HG02870 (cell line): ENCODE measurements around the gene CDH13.

ENCODE experiments used
- ATAC-seq: cut with Tn5 transposase; IDR thresholded peaks from one replicate; pipeline ENCODE4 v1.9.1; 2021; ENCODE audit warnings: mild to moderate bottlenecking, moderate library complexity; ENCODE audit not compliant: unreplicated experiment

CDH13 gene

GRCh38 chr16:83768986-83769385, 1142.2 kb downstream of the CDH13 start:
- no peak for ATAC-seq

GRCh38 chr16:83769397-83770008, 1142.7 kb downstream of the CDH13 start:
- no peak for ATAC-seq

- ATAC-seq = no peak
Observed at GRCh38 chr16:83771306-83771942, 1144.7 kb downstream of the CDH13 start.

GRCh38 chr16:83772806-83773205, 1146.0 kb downstream of the CDH13 start:
- no peak for ATAC-seq

GRCh38 chr16:83774066-83774465, 1147.3 kb downstream of the CDH13 start:
- ATAC-seq = no peak

GRCh38 chr16:83776944-83777343, 1150.2 kb downstream of the CDH13 start:
- ATAC-seq = no peak

- no peak for ATAC-seq
Observed at GRCh38 chr16:83779886-83780285, 1153.1 kb downstream of the CDH13 start.

GRCh38 chr16:83785455-83785854, 1158.7 kb downstream of the CDH13 start:
- ATAC-seq = no peak

- ATAC-seq = no peak
Observed at GRCh38 chr16:83789642-83790401, 1163.1 kb downstream of the CDH13 start.

- no peak for ATAC-seq
Observed at GRCh38 chr16:83791916-83792315, 1165.1 kb downstream of the CDH13 start.

GRCh38 chr16:83792391-83792790, 1165.6 kb downstream of the CDH13 start:
- ATAC-seq = no peak

- ATAC-seq = no peak
Observed at GRCh38 chr16:83793179-83793578, 1166.4 kb downstream of the CDH13 start.

- no peak for ATAC-seq
Observed at GRCh38 chr16:83794860-83795554, 1168.2 kb downstream of the CDH13 start.

- no peak for ATAC-seq
Observed at GRCh38 chr16:83797013-83797412, 1170.2 kb downstream of the CDH13 start.

GRCh38 chr16:83799336-83799735, 1172.6 kb downstream of the CDH13 start:
- ATAC-seq = no peak

GRCh38 chr16:83802135-83802534, 1175.4 kb downstream of the CDH13 start:
- no peak for ATAC-seq

GRCh38 chr16:83802554-83803205, 1175.9 kb downstream of the CDH13 start:
- ATAC-seq = no peak

- no peak for ATAC-seq
Observed at GRCh38 chr16:83803811-83804210, 1177.0 kb downstream of the CDH13 start.

- no peak for ATAC-seq
Observed at GRCh38 chr16:83804366-83804765, 1177.6 kb downstream of the CDH13 start.

GRCh38 chr16:83806036-83806435, 1179.3 kb downstream of the CDH13 start:
- no peak for ATAC-seq

- no peak for ATAC-seq
Observed at GRCh38 chr16:83806731-83807130, 1180.0 kb downstream of the CDH13 start.
